B cell (primary cell): ENCODE data around the gene TEKT5. TPM values are rescaled to one million over a fixed set of nuclear protein-coding genes. Genes with fewer than 3 reads are reported as not detected.

Source experiments
- ATAC-seq: fragments of 200-7000 bp; cut with Tn5 transposase; one replicate; pipeline ENCODE4 v1.10.0; 2021; ENCODE audit warnings: low read depth, mild to moderate bottlenecking, moderate number of reproducible peaks, moderate library complexity
- CTCF ChIA-PET: fragments of 350-600 bp; sonication (Branson Sonifier 250); formaldehyde crosslinking; loops from one replicate; lab custom pipeline; 2021; ENCODE audit warnings: antibody characterized with exemption, inconsistent platforms; lab: Charles Lee
- POLR2A ChIA-PET: fragments of 350-600 bp; sonication (Branson Sonifier 250); formaldehyde crosslinking; loops from one replicate; lab custom pipeline; 2021; ENCODE audit warnings: antibody characterized with exemption; lab: Charles Lee
- DNase-seq: peaks from one replicate; pipeline ENCODE4 v3.0.0; 2013
- H2AFZ ChIP-seq: 2 replicates; pipeline ENCODE4 v1.6.1; 2012; ENCODE audit warnings: mild to moderate bottlenecking, low read depth, low read length; ENCODE audit not compliant: insufficient read depth, poor library complexity, severe bottlenecking
- H3K27ac ChIP-seq, 2 donors: 1 replicate in 1 of 2; 2 replicates in 1 of 2; pipeline ENCODE4 v1.5.1; 2012 to 2013; ENCODE audit warnings: low read length in 2 of 2, mild to moderate bottlenecking in 2 of 2, moderate library complexity in 1 of 2
- H3K27me3 ChIP-seq, 4 experiments: fragments of 200-600 bp in 1 of 4; sonication (generic) in 1 of 4; replicated peaks in 1 of 4; 1 replicate in 2 of 4; 2 replicates in 2 of 4; pipeline versions ENCODE4 v1.6.1 to v1.7.0; 2013 to 2016; ENCODE audit warnings: low read length in 3 of 4, mild to moderate bottlenecking in 2 of 4, mixed read lengths in 1 of 4, moderate library complexity in 1 of 4; ENCODE audit not compliant: insufficient read depth in 4 of 4, control insufficient read depth in 3 of 4; ENCODE audit errors: control extremely low read depth in 1 of 4
- H3K36me3 ChIP-seq, 2 experiments: replicated peaks in 1 of 2; 1 replicate in 1 of 2; 2 replicates in 1 of 2; pipeline versions ENCODE4 v1.6.1 to v1.7.1; 2013; ENCODE audit warnings: low read length in 1 of 2; ENCODE audit not compliant: insufficient read depth in 2 of 2, control insufficient read depth in 1 of 2; ENCODE audit errors: control extremely low read depth in 1 of 2, extremely low read depth in 1 of 2
- H3K4me1 ChIP-seq, 2 donors: fragments of 200-600 bp in 1 of 2; sonication (generic) in 1 of 2; 1 replicate in 1 of 2; 2 replicates in 1 of 2; pipeline versions ENCODE4 v1.5.1 to v1.6.1; 2013 to 2017; ENCODE audit warnings: low read length in 2 of 2; ENCODE audit not compliant: control insufficient read depth in 2 of 2, insufficient read depth in 2 of 2
- H3K4me2 ChIP-seq: replicated peaks from 2 replicates; pipeline ENCODE3; 2012; ENCODE audit warnings: mild to moderate bottlenecking, low read depth, low read length; ENCODE audit not compliant: poor library complexity, severe bottlenecking
- H3K4me3 ChIP-seq, 5 experiments: fragments of 200-600 bp in 1 of 5; sonication (generic) in 1 of 5; 1 replicate in 3 of 5; 2 replicates in 2 of 5; pipeline versions ENCODE4 v1.5.1 to v1.7.0; 2011 to 2016; ENCODE audit warnings: low read length in 4 of 5, mild to moderate bottlenecking in 4 of 5, low read depth in 2 of 5, control low read depth in 1 of 5, moderate library complexity in 1 of 5; ENCODE audit not compliant: insufficient read depth in 1 of 5; ENCODE audit errors: control extremely low read depth in 1 of 5, extremely low read depth in 1 of 5
- H3K79me2 ChIP-seq: fragments of 200-600 bp; sonication (generic); one replicate; pipeline ENCODE4 v1.6.0; 2016; ENCODE audit warnings: low read length; ENCODE audit not compliant: control insufficient read depth, insufficient read depth
- H3K9ac ChIP-seq: fragments of 200-600 bp; sonication (generic); 2 replicates; pipeline ENCODE4 v1.6.1; 2017; ENCODE audit warnings: mild to moderate bottlenecking, low read length, moderate library complexity
- H3K9me3 ChIP-seq, 3 donors: one replicate each; pipeline versions ENCODE4 v1.6.1 to v1.7.1; 2013; ENCODE audit warnings: low read length in 2 of 3; ENCODE audit not compliant: control insufficient read depth in 2 of 3, insufficient read depth in 1 of 3; ENCODE audit errors: control extremely low read depth in 1 of 3
- H4K20me1 ChIP-seq: 2 replicates; pipeline ENCODE4 v1.6.0; 2012; ENCODE audit warnings: mild to moderate bottlenecking, low read length; ENCODE audit not compliant: insufficient read depth, control insufficient read depth, poor library complexity, severe bottlenecking
- H3K27ac Mint-ChIP-seq: one replicate; pipeline ENCODE4 v1.8.0; 2021; ENCODE audit warnings: mixed read lengths
- H3K27me3 Mint-ChIP-seq: one replicate; pipeline ENCODE4 v1.8.0; 2021; ENCODE audit warnings: mixed read lengths
- H3K4me1 Mint-ChIP-seq: one replicate; pipeline ENCODE4 v1.8.0; 2021; ENCODE audit warnings: mixed read lengths
- H3K4me3 Mint-ChIP-seq: one replicate; pipeline ENCODE4 v1.8.0; 2021; ENCODE audit warnings: mixed read lengths
- H3K9me3 Mint-ChIP-seq: one replicate; pipeline ENCODE4 v1.8.0; 2022; ENCODE audit warnings: mixed read lengths; ENCODE audit not compliant: insufficient read depth
- EZH2 ChIP-seq: IDR thresholded peaks from 2 replicates; pipeline ENCODE4 v1.6.1; 2012; ENCODE audit warnings: borderline replicate concordance, low read depth, mild to moderate bottlenecking, moderate library complexity, low read length; ENCODE audit not compliant: insufficient read depth, poor library complexity, severe bottlenecking
- WGBS: methylation state at CpG from one replicate; pipeline ENCODE4 v1.1.5; 2013; ENCODE audit warnings: missing lambda C conversion rate; ENCODE audit not compliant: insufficient coverage; 5-methylcytosine and 5-hydroxymethylcytosine counted together
- intact Hi-C: fragments of 100-400 bp; cut with micrococcal nuclease; formaldehyde crosslinking; loops from one replicate; pipeline ENCODE4 v1.10.0; 2022
- polyA plus RNA-seq: library from polyadenylated mRNA; depleted of rRNA; stranded (reverse); fragments of >200 nt; gene quantifications from 2 replicates; pipeline ENCODE4 v1.2.3, GENCODE V29; 2012
- total RNA-seq, 2 donors: library from RNA; stranded (reverse); fragments of 120-200 nt in 1 of 2; gene quantifications; 1 replicate in 1 of 2; 2 replicates in 1 of 2; pipeline versions ENCODE4 v1.2.3 to v1.2.4, GENCODE V29; 2013 to 2022
- TF ChIP-seq, protein P1 (sequence below): fragments of 200-600 bp; IDR thresholded peaks from one replicate; pipeline ENCODE4 v1.8.0; 2022; ENCODE audit warnings: antibody characterized with exemption, mild to moderate bottlenecking

The TEKT5 gene
- total and polyA plus RNA-seq, 2 donors (not counting 1 experiment from before 2014, with no cell fraction given) = 0.42 to 0.57 TPM

- WGBS = 73% methylated on average over 4 of the region's 8 CpGs
- TF ChIP-seq, protein P1, sequence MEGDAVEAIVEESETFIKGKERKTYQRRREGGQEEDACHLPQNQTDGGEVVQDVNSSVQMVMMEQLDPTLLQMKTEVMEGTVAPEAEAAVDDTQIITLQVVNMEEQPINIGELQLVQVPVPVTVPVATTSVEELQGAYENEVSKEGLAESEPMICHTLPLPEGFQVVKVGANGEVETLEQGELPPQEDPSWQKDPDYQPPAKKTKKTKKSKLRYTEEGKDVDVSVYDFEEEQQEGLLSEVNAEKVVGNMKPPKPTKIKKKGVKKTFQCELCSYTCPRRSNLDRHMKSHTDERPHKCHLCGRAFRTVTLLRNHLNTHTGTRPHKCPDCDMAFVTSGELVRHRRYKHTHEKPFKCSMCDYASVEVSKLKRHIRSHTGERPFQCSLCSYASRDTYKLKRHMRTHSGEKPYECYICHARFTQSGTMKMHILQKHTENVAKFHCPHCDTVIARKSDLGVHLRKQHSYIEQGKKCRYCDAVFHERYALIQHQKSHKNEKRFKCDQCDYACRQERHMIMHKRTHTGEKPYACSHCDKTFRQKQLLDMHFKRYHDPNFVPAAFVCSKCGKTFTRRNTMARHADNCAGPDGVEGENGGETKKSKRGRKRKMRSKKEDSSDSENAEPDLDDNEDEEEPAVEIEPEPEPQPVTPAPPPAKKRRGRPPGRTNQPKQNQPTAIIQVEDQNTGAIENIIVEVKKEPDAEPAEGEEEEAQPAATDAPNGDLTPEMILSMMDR = no peak
- no peak for TF ChIP-seq EZH2
- Histone ChIP-seq H3K27ac (no peak overlapping the region), H3K27me3 (peaks cover 0 to 4% (median 0%) of the 10 kb centered on the region in 4 experiments), H3K4me3 (no peak overlapping the region), H2AFZ (no peak overlapping the region), H3K9me3 (no peaks in the 10 kb centered on the region), H3K36me3 (no peaks in the 10 kb centered on the region), H3K4me1 (no peaks in the 10 kb centered on the region), H3K9ac (no peak overlapping the region), H3K79me2 (no peaks in the 10 kb centered on the region), H3K4me2 (no peak overlapping the region), H4K20me1 (no peaks in the 10 kb centered on the region)
- H3K27ac Mint-ChIP-seq = no peak overlapping the region
- ChIA-PET POLR2A (no interaction called here), CTCF (no interaction called here)
- DNase-seq (no peak), ATAC-seq (no peak)
- H3K4me3 Mint-ChIP-seq = no peak overlapping the region
- intact Hi-C loops = no loop called here
- peaks cover 15% of the 10 kb centered on the region for H3K27me3 Mint-ChIP-seq
- H3K4me1 Mint-ChIP-seq = no peaks in the 10 kb centered on the region
- no peaks in the 10 kb centered on the region for H3K9me3 Mint-ChIP-seq
Measured at GRCh38 chr16:10683170-10683569, 11.6 kb downstream of the TEKT5 start.

GRCh38 chr16:10682604-10683003, 12.1 kb downstream of the TEKT5 start:
- intact Hi-C loops = no loop called here
- no peaks in the 10 kb centered on the region for H3K36me3 ChIP-seq
- no peaks in the 10 kb centered on the region for H3K79me2 ChIP-seq
- no peak overlapping the region for H3K27ac ChIP-seq
- CTCF ChIA-PET = no interaction called here
- H2AFZ ChIP-seq = no peak overlapping the region
- Mint-ChIP-seq H3K9me3 (no peaks in the 10 kb centered on the region), H3K27me3 (peaks cover 18% of the 10 kb centered on the region), H3K4me3 (no peak overlapping the region), H3K4me1 (no peaks in the 10 kb centered on the region), H3K27ac (no peak overlapping the region)
- no peak overlapping the region for H3K4me2 ChIP-seq
- no peaks in the 10 kb centered on the region for H3K4me1 ChIP-seq
- H3K9ac ChIP-seq = no peak overlapping the region
- DNase-seq (no peak), ATAC-seq (no peak)
- H3K9me3 ChIP-seq = no peaks in the 10 kb centered on the region
- no peak overlapping the region for H3K4me3 ChIP-seq
- TF ChIP-seq, protein P1 = no peak
- TF ChIP-seq EZH2 = no peak
- no peaks in the 10 kb centered on the region for H4K20me1 ChIP-seq
- H3K27me3 ChIP-seq = peaks cover 0 to 4% (median 0%) of the 10 kb centered on the region in 4 experiments
- WGBS = 50% methylated on average over 2 of the region's 7 CpGs
- POLR2A ChIA-PET = no interaction called here
